ENCODE measurements around the gene PTGDS. TPM values are rescaled to one million over a fixed set of nuclear protein-coding genes. Genes with fewer than 3 reads are reported as not detected.

PTGDS gene
- total RNA-seq, 2 experiments from 2014 or later: 40.6 to 41.0 TPM

DNA sequence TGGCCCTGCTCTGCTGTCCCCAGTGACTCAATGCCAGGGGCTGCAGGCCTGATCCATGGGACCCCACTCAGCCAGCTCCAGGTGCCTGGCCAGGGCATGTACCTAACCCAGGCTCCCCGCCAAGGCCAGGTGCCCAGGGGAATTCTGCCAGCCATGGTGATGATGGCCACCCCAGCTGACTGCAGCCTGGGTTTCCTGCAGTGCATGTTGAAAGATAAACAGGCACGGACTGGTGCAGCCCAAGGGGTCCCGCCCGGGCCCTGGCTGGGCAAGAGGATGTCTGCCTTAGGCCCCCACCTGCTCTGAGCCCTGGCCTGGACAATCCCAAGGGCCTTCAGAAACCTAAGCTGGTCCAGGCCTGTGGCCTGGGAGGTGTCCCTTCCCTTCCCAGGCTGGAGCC, 49.5 kb downstream of the PTGDS start:
- ATAC-seq (ENCODE audit: poor library complexity) (no peak), DNase-seq (no peak)
- H3K27me3 Mint-ChIP-seq: no peaks in the 10 kb centered on the region
- no peaks in the 10 kb centered on the region for H3K9me3 Mint-ChIP-seq
- no peaks in the 10 kb centered on the region for H3K36me3 Mint-ChIP-seq (ENCODE audit: low read depth)
- Histone ChIP-seq H3K36me3 (ENCODE audit: insufficient read depth, low read length) (no peaks in the 10 kb centered on the region), H3K27ac (ENCODE audit: low read depth in 1 of 2, low read length in 2 of 2) (no peak overlapping the region), H3K4me1 (ENCODE audit: insufficient read depth, low read length) (peaks cover 72% of the 10 kb centered on the region), H3K4me3 (ENCODE audit: low read length) (peak overlapping the region; percentile 44), H3K27me3 (ENCODE audit: control insufficient read depth in 1 of 2, insufficient read depth in 2 of 2, low read length in 2 of 2) (no peaks in the 10 kb centered on the region), H3K9me3 (ENCODE audit: control insufficient read depth in 1 of 2, insufficient read depth in 1 of 2, low read length in 2 of 2) (no peaks in the 10 kb centered on the region)
- no peak overlapping the region for H3K27ac Mint-ChIP-seq
- H3K4me1 Mint-ChIP-seq (ENCODE audit: low read depth): peaks cover 30% of the 10 kb centered on the region
- POLR2A ChIA-PET: interaction anchor here (0.5 to 1.2 kb wide), 4 partner anchors 20 to 235 kb away, joined by 3 to 4 read pairs (median 3); partner anchors contain the start of genes CLIC3 and TMEM141
- peak overlapping the region; percentile 88 for H3K4me3 Mint-ChIP-seq
- CTCF ChIA-PET: interaction anchor here (1.1 to 2.1 kb wide), 3 partner anchors 8 to 184 kb away, joined by 3 to 12 read pairs (median 4); partner anchors contain the start of gene AJM1
- TF ChIP-seq, protein P1, sequence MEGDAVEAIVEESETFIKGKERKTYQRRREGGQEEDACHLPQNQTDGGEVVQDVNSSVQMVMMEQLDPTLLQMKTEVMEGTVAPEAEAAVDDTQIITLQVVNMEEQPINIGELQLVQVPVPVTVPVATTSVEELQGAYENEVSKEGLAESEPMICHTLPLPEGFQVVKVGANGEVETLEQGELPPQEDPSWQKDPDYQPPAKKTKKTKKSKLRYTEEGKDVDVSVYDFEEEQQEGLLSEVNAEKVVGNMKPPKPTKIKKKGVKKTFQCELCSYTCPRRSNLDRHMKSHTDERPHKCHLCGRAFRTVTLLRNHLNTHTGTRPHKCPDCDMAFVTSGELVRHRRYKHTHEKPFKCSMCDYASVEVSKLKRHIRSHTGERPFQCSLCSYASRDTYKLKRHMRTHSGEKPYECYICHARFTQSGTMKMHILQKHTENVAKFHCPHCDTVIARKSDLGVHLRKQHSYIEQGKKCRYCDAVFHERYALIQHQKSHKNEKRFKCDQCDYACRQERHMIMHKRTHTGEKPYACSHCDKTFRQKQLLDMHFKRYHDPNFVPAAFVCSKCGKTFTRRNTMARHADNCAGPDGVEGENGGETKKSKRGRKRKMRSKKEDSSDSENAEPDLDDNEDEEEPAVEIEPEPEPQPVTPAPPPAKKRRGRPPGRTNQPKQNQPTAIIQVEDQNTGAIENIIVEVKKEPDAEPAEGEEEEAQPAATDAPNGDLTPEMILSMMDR (IDR thresholded peaks at IDR 0.05): no peak
- intact Hi-C loops (cut with DNase I, micrococcal nuclease): loop anchor here in 1 of 2 experiments (5.0 kb wide), 1 partner anchor 140 kb away; the partner anchor contains the start of gene TRAF2

DNA sequence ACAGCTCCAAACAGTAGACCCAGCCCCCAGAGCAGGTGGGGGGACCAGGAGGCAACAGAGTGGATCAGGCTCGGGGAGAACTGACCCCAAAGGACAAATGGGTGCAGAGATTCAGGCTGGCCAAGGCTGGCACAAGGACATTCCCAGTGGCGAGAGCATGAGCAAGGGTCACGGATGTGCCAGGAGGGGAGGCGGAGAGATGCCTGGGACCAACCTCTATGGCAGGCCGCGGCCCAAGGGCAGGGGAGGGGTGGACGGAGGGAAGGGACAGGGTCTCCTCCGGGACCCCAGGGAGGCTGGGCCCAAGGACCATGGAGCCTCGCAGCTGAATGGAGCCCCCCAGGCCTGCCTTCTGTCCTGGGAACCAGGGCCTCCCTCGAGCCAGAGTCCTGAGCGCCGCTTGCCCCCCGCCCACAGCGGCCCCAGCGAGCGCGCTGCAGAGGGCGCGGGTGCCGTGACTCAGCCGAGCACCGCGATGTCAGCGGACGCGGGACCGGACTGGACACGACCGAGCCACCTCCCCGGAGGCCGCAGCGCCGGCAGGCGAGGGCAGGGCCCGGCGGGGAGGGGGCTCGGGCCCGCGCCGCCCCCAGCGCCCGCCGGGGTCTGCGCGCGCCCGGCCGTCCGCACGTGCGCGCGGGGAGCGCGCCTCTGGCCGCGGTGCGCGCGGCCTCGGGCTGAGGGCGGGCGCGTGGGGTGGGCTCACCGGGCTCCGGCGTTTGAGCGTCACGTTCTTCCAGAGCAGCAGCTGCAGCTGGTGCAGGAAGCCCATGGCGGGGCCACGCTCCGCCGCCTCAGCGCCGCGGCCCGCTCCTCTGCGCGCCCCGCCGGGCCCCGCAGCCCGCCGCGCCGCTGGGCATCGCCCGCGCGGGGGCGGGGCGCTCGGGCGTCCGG, 50.3 kb downstream of the PTGDS start, which contains the start of gene ABCA2:
Gene ABCA2, minus strand, starts transcription at position 869 of the 894 bp plus-strand sequence. Its CDS starts 97 bp downstream, at position 772.
- no peaks in the 10 kb centered on the region for H3K27me3 ChIP-seq (ENCODE audit: control insufficient read depth in 1 of 2, insufficient read depth in 2 of 2, low read length in 2 of 2)
- H3K4me3 ChIP-seq (ENCODE audit: low read length): peak within 1 kb of the TSS; percentile 68
- H3K36me3 ChIP-seq (ENCODE audit: insufficient read depth, low read length): no peaks in the 10 kb centered on the region
- TF ChIP-seq, protein P1 (IDR thresholded peaks at IDR 0.05): no peak
- POLR2A ChIA-PET: interaction anchor here (0.5 to 2.4 kb wide), 5 partner anchors 19 to 236 kb away, joined by 3 to 11 read pairs (median 3); partner anchors contain the start of genes CLIC3, PAXX and TMEM141
- peak within 1 kb of the TSS; percentile 7 to 34 for H3K27ac ChIP-seq (ENCODE audit: low read depth in 1 of 2, low read length in 2 of 2)
- no peaks in the 10 kb centered on the region for H3K36me3 Mint-ChIP-seq (ENCODE audit: low read depth)
- DNase-seq (no peak), ATAC-seq (ENCODE audit: poor library complexity) (no peak)
- H3K27me3 Mint-ChIP-seq: no peaks in the 10 kb centered on the region
- H3K9me3 Mint-ChIP-seq: no peaks in the 10 kb centered on the region
- peaks cover 75% of the 10 kb centered on the region for H3K4me1 ChIP-seq (ENCODE audit: insufficient read depth, low read length)
- intact Hi-C loops (cut with DNase I, micrococcal nuclease): loop anchor here in 1 of 2 experiments (1.0 to 5.0 kb wide), 4 partner anchors 37 to 140 kb away; partner anchors contain the start of genes FBXW5 and TRAF2
- peak within 1 kb of the TSS; percentile 55 for H3K27ac Mint-ChIP-seq
- CTCF ChIA-PET: interaction anchor here (1.1 to 2.6 kb wide), 4 partner anchors 8 to 185 kb away, joined by 3 to 13 read pairs (median 8); partner anchors contain the start of gene AJM1
- peaks cover 34% of the 10 kb centered on the region for H3K4me1 Mint-ChIP-seq (ENCODE audit: low read depth)
- H3K4me3 Mint-ChIP-seq: peak within 1 kb of the TSS; percentile 88
- H3K9me3 ChIP-seq (ENCODE audit: control insufficient read depth in 1 of 2, insufficient read depth in 1 of 2, low read length in 2 of 2): no peaks in the 10 kb centered on the region

All from CD4-positive, alpha-beta T cell (primary cell).